ENCODE results near the gene TEX48. TPM values are rescaled to one million over a fixed set of nuclear protein-coding genes. Genes with fewer than 3 reads are reported as not detected.

The TEX48 gene
- total RNA-seq, 1 experiment from 2014 or later: 2.4 TPM

- ChIA-PET CTCF (no interaction called here), POLR2A (ENCODE audit: unreplicated experiment) (no interaction called here)
- H2AFZ ChIP-seq (ENCODE audit: low read length): no peak overlapping the region
- no peaks in the 10 kb centered on the region for H3K79me2 ChIP-seq (ENCODE audit: low read length)
- no peak overlapping the region for H3K27ac ChIP-seq (ENCODE audit: low read length)
- H3K36me3 ChIP-seq (ENCODE audit: low read depth, low read length): no peaks in the 10 kb centered on the region
- no peak for ATAC-seq
- H3K9ac ChIP-seq (ENCODE audit: low read length): no peak overlapping the region
- BruUV-seq (replicated peaks): no TSS peak
- no peaks in the 10 kb centered on the region for H3K27me3 ChIP-seq (ENCODE audit: low read length)
- intact Hi-C loops (cut with micrococcal nuclease): no loop called here
- no peaks in the 10 kb centered on the region for H3F3A ChIP-seq (ENCODE audit: low read length, unreplicated experiment)
- no peaks in the 10 kb centered on the region for H3K9me2 ChIP-seq (replicated peaks; ENCODE audit: low read length)
- no peak overlapping the region for H3K4me2 ChIP-seq (ENCODE audit: low read length)
- H3K4me1 ChIP-seq (ENCODE audit: insufficient read depth, low read length): no peaks in the 10 kb centered on the region
- no peaks in the 10 kb centered on the region for H3K9me3 ChIP-seq (ENCODE audit: low read length)
- no peak overlapping the region for H3K4me3 ChIP-seq (ENCODE audit: low read length)
- no peak for DNase-seq
- TF ChIP-seq, protein P1, sequence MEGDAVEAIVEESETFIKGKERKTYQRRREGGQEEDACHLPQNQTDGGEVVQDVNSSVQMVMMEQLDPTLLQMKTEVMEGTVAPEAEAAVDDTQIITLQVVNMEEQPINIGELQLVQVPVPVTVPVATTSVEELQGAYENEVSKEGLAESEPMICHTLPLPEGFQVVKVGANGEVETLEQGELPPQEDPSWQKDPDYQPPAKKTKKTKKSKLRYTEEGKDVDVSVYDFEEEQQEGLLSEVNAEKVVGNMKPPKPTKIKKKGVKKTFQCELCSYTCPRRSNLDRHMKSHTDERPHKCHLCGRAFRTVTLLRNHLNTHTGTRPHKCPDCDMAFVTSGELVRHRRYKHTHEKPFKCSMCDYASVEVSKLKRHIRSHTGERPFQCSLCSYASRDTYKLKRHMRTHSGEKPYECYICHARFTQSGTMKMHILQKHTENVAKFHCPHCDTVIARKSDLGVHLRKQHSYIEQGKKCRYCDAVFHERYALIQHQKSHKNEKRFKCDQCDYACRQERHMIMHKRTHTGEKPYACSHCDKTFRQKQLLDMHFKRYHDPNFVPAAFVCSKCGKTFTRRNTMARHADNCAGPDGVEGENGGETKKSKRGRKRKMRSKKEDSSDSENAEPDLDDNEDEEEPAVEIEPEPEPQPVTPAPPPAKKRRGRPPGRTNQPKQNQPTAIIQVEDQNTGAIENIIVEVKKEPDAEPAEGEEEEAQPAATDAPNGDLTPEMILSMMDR (conservative IDR thresholded peaks at IDR 0.05; ENCODE audit: low read depth, low read length): no peak
- TF ChIP-seq EZH2phosphoT487 (IDR thresholded peaks at IDR 0.05; ENCODE audit: borderline replicate concordance, low read length) (no peak), EZH2 (IDR thresholded peaks at IDR 0.05; ENCODE audit: low read length, unreplicated experiment) (no peak)
- H4K20me1 ChIP-seq (ENCODE audit: low read length): no peaks in the 10 kb centered on the region
These were observed 27.6 kb upstream of the TEX48 start for GRCh38 chr9:114709636-114710035.

DNA sequence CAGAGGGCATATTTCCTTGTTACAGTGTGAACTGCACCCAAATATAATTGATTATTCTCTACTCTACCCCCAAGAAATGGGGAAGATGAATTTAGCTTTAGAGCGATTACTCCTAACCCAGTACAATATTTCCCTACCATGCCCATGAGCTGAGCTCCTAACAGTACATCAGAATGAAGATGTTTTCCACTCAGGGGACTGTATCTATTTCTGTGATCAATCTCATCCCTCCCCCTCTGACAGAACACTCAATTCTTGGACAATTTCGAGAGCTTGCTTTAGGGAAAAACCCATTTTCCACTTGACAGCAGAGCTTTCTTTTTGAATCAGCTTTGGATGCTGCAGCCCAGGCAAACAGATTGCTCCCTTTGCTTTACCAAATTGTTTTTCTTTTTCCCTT, 24.7 kb upstream of the TEX48 start:
- H3K9me3 ChIP-seq (ENCODE audit: low read length): no peaks in the 10 kb centered on the region
- no peaks in the 10 kb centered on the region for H4K20me1 ChIP-seq (ENCODE audit: low read length)
- H3K79me2 ChIP-seq (ENCODE audit: low read length): no peaks in the 10 kb centered on the region
- no peak overlapping the region for H3K9ac ChIP-seq (ENCODE audit: low read length)
- H3K4me3 ChIP-seq (ENCODE audit: low read length): no peak overlapping the region
- no peaks in the 10 kb centered on the region for H3K27me3 ChIP-seq (ENCODE audit: low read length)
- ChIA-PET CTCF (no interaction called here), POLR2A (ENCODE audit: unreplicated experiment) (no interaction called here)
- H3K9me2 ChIP-seq (replicated peaks; ENCODE audit: low read length): no peaks in the 10 kb centered on the region
- DNase-seq (no peak), ATAC-seq (no peak)
- no peak overlapping the region for H2AFZ ChIP-seq (ENCODE audit: low read length)
- BruUV-seq (replicated peaks): no TSS peak
- no peaks in the 10 kb centered on the region for H3F3A ChIP-seq (ENCODE audit: low read length, unreplicated experiment)
- no peaks in the 10 kb centered on the region for H3K36me3 ChIP-seq (ENCODE audit: low read depth, low read length)
- intact Hi-C loops (cut with micrococcal nuclease): no loop called here
- no peaks in the 10 kb centered on the region for H3K4me1 ChIP-seq (ENCODE audit: insufficient read depth, low read length)
- TF ChIP-seq EZH2phosphoT487 (IDR thresholded peaks at IDR 0.05; ENCODE audit: borderline replicate concordance, low read length): no peak
- TF ChIP-seq, protein P1 (conservative IDR thresholded peaks at IDR 0.05; ENCODE audit: low read depth, low read length): no peak
- no peak for TF ChIP-seq EZH2 (IDR thresholded peaks at IDR 0.05; ENCODE audit: low read length, unreplicated experiment)
- H3K4me2 ChIP-seq (ENCODE audit: low read length): no peak overlapping the region
- no peak overlapping the region for H3K27ac ChIP-seq (ENCODE audit: low read length)

DNA sequence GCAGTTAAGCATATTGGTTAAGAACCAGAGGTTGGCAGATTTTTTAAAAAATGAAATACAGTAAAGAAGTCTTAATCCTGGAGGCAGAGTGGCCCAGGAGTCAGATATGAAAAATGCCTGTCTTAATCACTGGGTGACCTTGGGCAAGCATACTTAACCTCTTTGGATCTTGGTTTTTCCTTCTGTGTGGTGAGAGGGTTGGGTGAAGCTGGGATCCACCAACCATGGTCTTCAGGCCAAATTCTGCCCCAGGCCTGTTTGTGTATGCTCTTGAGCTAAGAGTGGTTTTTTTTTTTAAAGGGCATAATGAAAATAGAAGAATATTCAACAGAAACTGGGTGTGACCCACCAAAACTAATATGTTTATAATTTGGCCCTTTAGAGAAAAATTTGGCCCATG, 20.0 kb upstream of the TEX48 start:
- no peaks in the 10 kb centered on the region for H4K20me1 ChIP-seq (ENCODE audit: low read length)
- no TSS peak for BruUV-seq (replicated peaks)
- no peak overlapping the region for H3K4me3 ChIP-seq (ENCODE audit: low read length)
- ATAC-seq: no peak
- H3K36me3 ChIP-seq (ENCODE audit: low read depth, low read length): no peaks in the 10 kb centered on the region
- H3K9me3 ChIP-seq (ENCODE audit: low read length): no peaks in the 10 kb centered on the region
- H3F3A ChIP-seq (ENCODE audit: low read length, unreplicated experiment): no peaks in the 10 kb centered on the region
- TF ChIP-seq, protein P1 (conservative IDR thresholded peaks at IDR 0.05; ENCODE audit: low read depth, low read length): no peak
- no peak for TF ChIP-seq EZH2phosphoT487 (IDR thresholded peaks at IDR 0.05; ENCODE audit: borderline replicate concordance, low read length)
- TF ChIP-seq EZH2 (IDR thresholded peaks at IDR 0.05; ENCODE audit: low read length, unreplicated experiment): no peak
- POLR2A ChIA-PET (ENCODE audit: unreplicated experiment): no interaction called here
- H3K4me1 ChIP-seq (ENCODE audit: insufficient read depth, low read length): peaks cover 5% of the 10 kb centered on the region
- no peaks in the 10 kb centered on the region for H3K27me3 ChIP-seq (ENCODE audit: low read length)
- intact Hi-C loops (cut with micrococcal nuclease): no loop called here
- H3K27ac ChIP-seq (ENCODE audit: low read length): no peak overlapping the region
- no peak overlapping the region for H3K4me2 ChIP-seq (ENCODE audit: low read length)
- no peaks in the 10 kb centered on the region for H3K79me2 ChIP-seq (ENCODE audit: low read length)
- CTCF ChIA-PET: no interaction called here
- no peak for DNase-seq
- no peak overlapping the region for H2AFZ ChIP-seq (ENCODE audit: low read length)
- no peaks in the 10 kb centered on the region for H3K9me2 ChIP-seq (replicated peaks; ENCODE audit: low read length)
- H3K9ac ChIP-seq (ENCODE audit: low read length): no peak overlapping the region

Data from PC-3 (cell line).